ENCODE data around the gene SARM1.

Gene SARM1

GRCh38 chr17:28366605-28367004, 4.9 kb upstream of the SARM1 start:
- Histone ChIP-seq H3K4me3 (ENCODE audit: severe bottlenecking) (no peak overlapping the region), H3K27ac (ENCODE audit: poor library complexity, severe bottlenecking) (no peak overlapping the region), H3K36me3 (ENCODE audit: low read depth) (peaks cover 3% of the 10 kb centered on the region), H3K4me1 (ENCODE audit: insufficient read depth, poor library complexity, severe bottlenecking) (peaks cover 6% of the 10 kb centered on the region), H3K9me3 (ENCODE audit: severe bottlenecking) (no peaks in the 10 kb centered on the region), H3K27me3 (ENCODE audit: insufficient read depth, poor library complexity, severe bottlenecking) (no peaks in the 10 kb centered on the region)
- ATAC-seq (ENCODE audit: low read depth), result no peak
- DNase-seq (ENCODE audit: low spot score), result no peak
- TF ChIP-seq CTCF (IDR thresholded peaks at IDR 0.05; ENCODE audit: poor library complexity, severe bottlenecking), result no peak

- no peak for TF ChIP-seq CTCF (IDR thresholded peaks at IDR 0.05; ENCODE audit: poor library complexity, severe bottlenecking)
- H3K4me1 ChIP-seq (ENCODE audit: insufficient read depth, poor library complexity, severe bottlenecking), result peaks cover 6% of the 10 kb centered on the region
- H3K27me3 ChIP-seq (ENCODE audit: insufficient read depth, poor library complexity, severe bottlenecking), result no peaks in the 10 kb centered on the region
- no peak for DNase-seq (ENCODE audit: low spot score)
- H3K36me3 ChIP-seq (ENCODE audit: low read depth), result no peaks in the 10 kb centered on the region; the same call in 1 of the 2 replicates
- no peak for ATAC-seq (ENCODE audit: low read depth)
- H3K27ac ChIP-seq (ENCODE audit: poor library complexity, severe bottlenecking), result no peak overlapping the region
- no peaks in the 10 kb centered on the region for H3K9me3 ChIP-seq (ENCODE audit: severe bottlenecking)
- H3K4me3 ChIP-seq (ENCODE audit: severe bottlenecking), result no peak overlapping the region
Observed at GRCh38 chr17:28367641-28368305, 3.7 kb upstream of the SARM1 start.

- ATAC-seq (ENCODE audit: low read depth) (no peak), DNase-seq (ENCODE audit: low spot score) (no peak)
- H3K4me3 ChIP-seq (ENCODE audit: severe bottlenecking), result no peak overlapping the region
- H3K36me3 ChIP-seq (ENCODE audit: low read depth), result no peaks in the 10 kb centered on the region; the same call in 1 of the 2 replicates
- no peaks in the 10 kb centered on the region for H3K9me3 ChIP-seq (ENCODE audit: severe bottlenecking)
- TF ChIP-seq CTCF (IDR thresholded peaks at IDR 0.05; ENCODE audit: poor library complexity, severe bottlenecking), result no peak
- no peaks in the 10 kb centered on the region for H3K27me3 ChIP-seq (ENCODE audit: insufficient read depth, poor library complexity, severe bottlenecking)
- peaks cover 6% of the 10 kb centered on the region for H3K4me1 ChIP-seq (ENCODE audit: insufficient read depth, poor library complexity, severe bottlenecking)
- H3K27ac ChIP-seq (ENCODE audit: poor library complexity, severe bottlenecking), result no peak overlapping the region
Observed at GRCh38 chr17:28368306-28368831, 3.1 kb upstream of the SARM1 start.

- Histone ChIP-seq H3K4me3 (ENCODE audit: severe bottlenecking) (no peak overlapping the region), H3K9me3 (ENCODE audit: severe bottlenecking) (no peaks in the 10 kb centered on the region), H3K27me3 (ENCODE audit: insufficient read depth, poor library complexity, severe bottlenecking) (no peaks in the 10 kb centered on the region), H3K4me1 (ENCODE audit: insufficient read depth, poor library complexity, severe bottlenecking) (peaks cover 6% of the 10 kb centered on the region), H3K36me3 (ENCODE audit: low read depth) (no peaks in the 10 kb centered on the region), H3K27ac (ENCODE audit: poor library complexity, severe bottlenecking) (no peak overlapping the region)
- DNase-seq (ENCODE audit: low spot score) (no peak), ATAC-seq (ENCODE audit: low read depth) (no peak)
- no peak for TF ChIP-seq CTCF (IDR thresholded peaks at IDR 0.05; ENCODE audit: poor library complexity, severe bottlenecking)
Observed at GRCh38 chr17:28368915-28369683, 2.4 kb upstream of the SARM1 start.

All from RWPE2 (cell line).